Measurements from ENCODE around the gene BPGM.

GRCh38 chr7:134612197-134612596, 34.5 kb upstream of the BPGM start:
- TF ChIP-seq CTCF (IDR thresholded peaks at IDR 0.05; ENCODE audit: insufficient read depth, low read depth, low read length), result no peak
- TF ChIP-seq EZH2 (IDR thresholded peaks at IDR 0.05; ENCODE audit: insufficient read depth, low read length), result no peak
